ENCODE measurements around the gene ACOX3.
"Not testable (repeated sequence)": the region's sequence is repeated elsewhere in the genome, so short reads cannot be mapped to it uniquely, and the experiment has no call there.

Gene ACOX3

DNA sequence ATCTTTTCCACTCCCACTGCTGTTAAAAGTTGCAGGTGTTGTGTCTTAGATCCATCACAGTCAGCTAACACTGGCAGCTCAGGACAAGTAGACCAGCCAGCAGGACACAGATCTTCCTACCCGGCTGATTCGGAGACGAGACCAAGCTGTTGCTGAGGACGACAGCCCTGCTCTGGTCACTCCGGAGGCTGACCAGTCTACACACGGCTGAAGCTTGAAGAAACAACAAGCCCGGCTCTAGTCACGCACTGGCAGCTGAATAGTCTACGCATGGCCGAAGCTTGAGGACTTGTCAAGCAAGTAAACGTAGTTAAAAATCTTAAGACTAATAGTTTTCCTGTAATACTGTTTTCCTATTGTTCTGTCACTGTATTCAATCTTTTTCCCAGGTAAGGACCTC lies 1.8 kb downstream of the ACOX3 start:
- DNase-seq (ENCODE audit: low read depth) = no peak
- H3K4me3 ChIP-seq (ENCODE audit: low read depth, low read length) = no peak overlapping the region

DNA sequence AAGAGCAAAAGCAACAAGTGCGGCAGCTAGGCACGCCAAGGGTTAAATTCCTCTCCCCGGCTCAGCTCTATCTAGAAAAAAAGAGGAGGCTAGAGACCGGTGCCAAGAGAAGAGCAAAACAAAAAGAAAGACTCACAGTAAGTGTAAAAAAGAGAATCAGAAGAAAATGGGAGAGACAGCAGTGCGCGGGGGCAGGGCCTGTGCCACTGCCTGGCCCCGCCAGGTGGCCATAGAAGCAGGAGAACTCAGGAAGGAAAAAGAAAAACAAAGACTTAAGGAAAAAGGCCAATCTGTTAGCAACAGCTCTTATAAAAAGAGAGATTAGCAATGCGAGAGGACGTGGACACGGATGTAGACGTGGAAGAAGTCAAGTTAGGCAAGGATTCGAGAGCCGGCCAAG lies 3.2 kb downstream of the ACOX3 start:
- no peak overlapping the region for H3K4me3 ChIP-seq (ENCODE audit: low read depth, low read length)
- DNase-seq (ENCODE audit: low read depth) = no peak

DNA sequence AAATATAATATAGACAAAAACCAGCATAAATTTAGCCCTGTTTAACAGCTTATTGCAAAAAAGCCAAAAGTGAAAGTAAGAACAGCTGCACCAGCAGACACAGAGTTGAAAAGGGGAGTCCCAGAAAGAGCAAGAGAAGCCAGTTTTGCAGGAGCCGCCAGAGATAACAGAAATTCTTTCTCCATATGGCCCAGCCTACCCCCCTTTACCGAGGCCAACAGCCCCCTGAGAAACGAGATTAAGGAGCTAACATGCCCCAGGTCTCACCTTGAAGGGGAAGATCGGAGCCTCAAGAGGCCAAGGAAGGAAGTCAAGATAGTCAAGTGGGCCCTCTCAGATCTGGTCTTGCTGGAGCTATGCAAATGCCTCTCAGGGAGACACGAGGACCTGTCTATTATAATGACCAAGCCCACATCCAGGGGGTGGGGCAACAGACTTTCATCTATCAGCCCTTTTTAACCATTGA lies 4.8 kb downstream of the ACOX3 start:
- peak overlapping the region; percentile 30 for H3K4me3 ChIP-seq (ENCODE audit: low read depth, low read length)
- no peak for DNase-seq (ENCODE audit: low read depth)

- H3K4me3 ChIP-seq (ENCODE audit: low read depth, low read length) = no peak overlapping the region
- DNase-seq (ENCODE audit: low read depth) = no peak
Measured at GRCh38 chr4:8434251-8435073, 6.1 kb downstream of the ACOX3 start.

DNA sequence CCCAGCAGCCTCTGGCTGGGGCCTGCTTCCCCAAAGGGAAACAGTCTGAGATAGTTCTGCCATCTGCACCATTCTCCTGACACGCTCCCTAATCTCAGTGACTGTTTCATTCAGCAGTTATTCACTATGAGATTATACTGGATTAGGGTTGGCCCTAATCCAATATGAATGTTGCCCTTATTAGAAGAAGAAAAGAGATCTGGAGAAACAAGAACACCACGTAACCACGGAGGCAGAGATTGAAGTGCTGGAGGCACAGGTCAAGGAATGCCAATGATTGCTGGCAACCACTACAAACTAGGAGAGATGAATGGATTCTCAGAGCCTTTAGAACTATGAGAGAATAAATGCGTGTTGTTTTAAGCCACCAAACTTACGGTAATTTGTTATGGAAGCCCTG lies 7.4 kb downstream of the ACOX3 start:
- no peak overlapping the region for H3K4me3 ChIP-seq (ENCODE audit: low read depth, low read length)
- DNase-seq (ENCODE audit: low read depth) = no peak

DNA sequence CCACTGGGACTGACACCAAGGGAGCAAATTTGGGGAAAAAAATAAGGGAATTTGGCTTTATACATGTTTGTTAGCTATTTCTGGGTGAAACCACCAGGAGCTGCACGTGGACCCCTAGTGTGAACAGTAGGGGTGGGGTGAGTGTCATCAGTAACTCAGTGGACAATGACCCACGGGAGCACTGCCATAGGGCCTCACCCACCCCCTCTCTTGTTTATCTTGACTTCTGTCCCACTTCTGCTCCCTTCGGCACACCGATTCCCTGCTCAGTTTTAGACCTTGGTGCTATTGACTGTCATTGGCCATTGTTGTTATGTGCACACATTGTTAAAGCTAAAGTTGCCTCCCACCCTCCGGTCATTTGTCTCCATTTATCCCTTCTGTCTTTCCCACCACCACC lies 9.0 kb downstream of the ACOX3 start:
- no peak overlapping the region for H3K4me3 ChIP-seq (ENCODE audit: low read depth, low read length)
- DNase-seq (ENCODE audit: low read depth) = no peak

DNA sequence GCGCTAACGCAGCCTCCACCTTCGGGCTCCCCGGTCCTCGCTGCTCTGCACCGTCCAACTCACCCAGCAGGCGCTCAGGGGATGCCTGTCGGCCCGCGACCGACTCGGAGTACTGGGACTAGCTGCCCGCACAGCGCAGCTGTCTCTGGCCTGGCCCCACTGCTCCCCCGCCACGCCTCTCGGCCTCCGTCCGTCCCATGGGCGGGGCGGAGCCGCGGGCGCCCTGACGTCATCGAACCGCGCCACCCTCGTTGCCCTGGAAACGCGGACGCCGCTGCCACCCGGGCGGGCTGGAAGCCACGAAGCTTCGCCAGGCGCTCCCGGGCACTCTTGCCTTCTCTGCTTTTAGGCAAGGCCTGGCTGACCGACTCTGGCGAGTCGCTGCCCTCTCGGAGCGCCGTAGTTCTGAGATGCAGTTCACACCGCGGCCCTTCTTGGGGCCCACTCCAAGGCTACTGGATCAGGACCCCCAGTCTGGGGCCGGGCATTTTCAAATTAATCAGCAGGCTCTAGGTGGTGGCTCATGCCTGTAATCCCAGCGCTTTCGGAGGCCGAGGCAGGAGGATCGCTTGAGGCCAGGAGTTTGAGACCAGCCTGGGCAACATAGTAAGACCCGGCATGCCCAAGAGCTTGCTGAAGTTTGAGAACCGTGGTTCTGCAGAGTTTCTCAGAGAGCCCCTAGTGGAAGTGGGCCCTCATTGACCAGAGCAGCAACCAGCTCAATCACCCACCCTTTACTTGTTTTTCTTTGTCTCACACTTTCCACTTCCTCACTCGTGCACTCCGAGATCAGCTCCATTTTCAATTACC lies 12.0 kb downstream of the ACOX3 start:
- H3K4me3 ChIP-seq (ENCODE audit: low read depth, low read length) = peak overlapping the region; percentile 64
- DNase-seq (ENCODE audit: low read depth) = peak; percentile 45

DNA sequence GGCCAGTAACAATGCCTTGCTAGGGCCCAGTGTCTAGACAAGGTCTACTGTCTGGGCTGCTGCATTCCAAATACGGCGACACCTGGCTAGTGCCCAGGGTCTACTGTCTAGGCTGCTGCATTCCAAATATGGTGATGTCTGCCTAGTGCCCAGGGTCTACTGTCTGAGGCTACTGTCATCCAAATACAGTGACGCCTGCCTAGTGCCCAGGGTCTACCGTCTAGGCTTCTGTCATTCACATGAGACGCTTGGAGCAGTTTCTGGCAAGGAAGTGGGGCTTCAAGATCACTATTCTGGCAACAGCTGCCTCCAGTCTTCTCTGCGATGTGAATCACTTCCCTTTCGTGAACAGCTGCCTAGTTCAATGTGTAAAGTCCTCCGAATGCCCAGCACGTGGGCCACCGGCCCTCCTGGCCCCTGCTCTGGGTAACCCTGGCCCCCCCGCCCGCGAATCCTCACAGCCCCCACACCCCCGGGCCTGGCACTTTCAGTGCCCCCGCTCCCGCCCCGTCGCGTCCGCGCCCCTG lies 12.7 kb downstream of the ACOX3 start:
- peak; percentile 11 for DNase-seq (ENCODE audit: low read depth)
- H3K4me3 ChIP-seq (ENCODE audit: low read depth, low read length) = peak overlapping the region; percentile 64

- no peak for DNase-seq (ENCODE audit: low read depth)
- peak overlapping the region; percentile 64 for H3K4me3 ChIP-seq (ENCODE audit: low read depth, low read length)
Measured at GRCh38 chr4:8427262-8427661, 13.3 kb downstream of the ACOX3 start.

DNA sequence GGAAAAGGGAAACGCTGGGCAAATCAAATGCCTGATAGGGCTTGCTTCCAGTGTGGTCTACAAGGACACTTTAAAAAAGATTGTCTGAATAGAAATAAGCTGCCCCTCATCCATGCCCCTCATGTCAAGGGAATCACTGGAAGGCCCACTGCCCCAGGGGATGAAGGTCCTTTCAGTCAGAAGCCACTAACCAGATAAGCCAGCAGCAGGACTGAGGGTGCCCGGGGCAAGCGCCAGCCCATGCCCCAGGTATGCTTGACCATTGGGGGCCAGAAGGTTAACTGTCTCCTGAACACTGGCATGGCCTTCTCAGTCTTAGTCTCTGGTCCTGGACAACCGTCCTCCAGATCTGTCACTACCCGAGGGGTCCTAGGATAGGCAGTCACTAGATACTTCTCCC lies 17.7 kb downstream of the ACOX3 start:
- H3K4me3 ChIP-seq (ENCODE audit: low read depth, low read length) = no peak overlapping the region
- DNase-seq (ENCODE audit: low read depth) = no peak

DNA sequence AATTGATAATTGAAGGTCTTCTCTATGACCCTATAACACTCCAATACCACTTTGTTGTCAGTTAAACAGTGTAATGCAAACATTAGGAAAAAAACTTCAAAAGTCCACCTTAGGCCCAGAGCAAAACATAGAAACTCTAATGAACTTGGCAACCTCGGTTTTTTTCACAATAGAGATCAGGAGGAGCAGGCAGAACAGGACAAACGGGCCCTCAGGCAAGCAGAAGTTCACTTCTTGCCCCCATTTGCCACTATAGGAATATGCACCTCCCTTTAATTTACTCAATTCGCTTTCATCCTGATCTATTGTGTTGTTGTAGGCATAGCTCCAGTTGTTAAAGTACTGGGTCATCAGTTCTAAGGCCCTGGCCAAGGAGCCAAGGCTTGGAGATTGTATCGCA lies 18.2 kb downstream of the ACOX3 start:
- H3K4me3 ChIP-seq (ENCODE audit: low read depth, low read length) = no peak overlapping the region
- DNase-seq (ENCODE audit: low read depth) = no peak

- DNase-seq (ENCODE audit: low read depth); H3K4me3 ChIP-seq (ENCODE audit: low read depth, low read length): not testable (repeated sequence)
Measured at GRCh38 chr4:8420151-8420550, 20.4 kb downstream of the ACOX3 start.

DNA sequence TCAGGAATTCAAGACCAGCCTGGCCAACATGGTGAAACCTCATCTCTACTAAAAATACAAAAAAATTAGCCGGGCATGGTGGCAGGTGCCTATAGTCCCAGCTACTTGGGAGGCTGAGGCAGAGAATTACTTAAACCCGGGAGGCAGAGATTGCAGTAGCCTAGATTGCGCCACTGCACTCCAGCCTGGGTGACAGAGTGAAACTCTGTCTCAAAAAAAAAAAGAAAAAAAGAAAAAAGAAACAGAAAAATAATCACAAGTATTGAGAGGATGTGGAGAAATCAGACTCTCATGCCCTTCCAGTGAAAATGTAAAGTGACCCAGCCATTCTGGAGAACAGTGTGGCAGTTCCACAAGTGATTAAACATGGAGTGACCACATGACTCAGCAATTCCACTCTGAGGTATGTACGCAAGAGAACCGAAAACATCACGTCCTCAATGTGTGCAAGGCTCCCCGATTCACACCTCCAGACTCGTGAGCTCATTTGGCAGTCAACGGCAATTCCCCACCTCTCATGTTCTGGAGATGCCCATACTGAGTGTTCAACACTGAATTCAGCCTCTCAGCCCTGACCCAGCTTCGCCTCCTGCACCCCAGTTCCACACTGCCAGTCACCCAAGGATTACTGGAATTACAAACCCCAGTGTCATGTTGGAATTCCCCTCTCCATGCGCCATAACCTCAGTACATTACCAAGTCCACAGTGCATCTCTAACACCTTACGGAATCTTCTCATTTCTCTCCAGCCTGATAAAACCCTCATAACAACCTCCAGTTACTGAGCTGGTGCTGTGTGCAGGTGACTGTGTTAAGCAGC lies 21.1 kb downstream of the ACOX3 start:
- H3K4me3 ChIP-seq (ENCODE audit: low read depth, low read length) = no peak overlapping the region
- DNase-seq (ENCODE audit: low read depth) = no peak

GRCh38 chr4:8417071-8417614 lies 23.4 kb downstream of the ACOX3 start:
- no peak for DNase-seq (ENCODE audit: low read depth)

GRCh38 chr4:8414377-8414776 lies 26.1 kb downstream of the ACOX3 start:
- no peak for DNase-seq (ENCODE audit: low read depth)
- no peak overlapping the region for H3K4me3 ChIP-seq (ENCODE audit: low read depth, low read length)

More at GRCh38 chr4:8417071-8417614, 23.4 kb downstream of the ACOX3 start:
- no peak overlapping the region for H3K4me3 ChIP-seq (ENCODE audit: low read depth, low read length)

DNA sequence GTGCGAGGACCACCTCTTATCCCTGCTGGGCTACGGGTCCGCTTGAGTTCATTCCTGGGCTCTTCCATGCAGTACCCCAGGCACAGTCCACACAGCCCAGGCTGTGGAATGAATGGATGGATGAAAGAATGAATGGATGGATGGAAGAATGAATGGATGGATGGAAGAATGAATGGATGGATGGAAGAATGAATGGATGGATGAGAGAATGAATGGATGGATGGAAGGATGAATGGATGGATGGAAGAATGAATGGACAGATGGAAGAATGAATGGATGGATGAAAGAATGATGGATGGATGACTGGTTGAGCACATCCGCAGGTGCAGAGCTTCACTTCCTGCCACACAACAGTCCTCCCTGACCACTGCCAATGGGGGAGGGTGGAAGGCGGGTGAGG lies 28.2 kb downstream of the ACOX3 start:
- no peak overlapping the region for H3K4me3 ChIP-seq (ENCODE audit: low read depth, low read length)

GRCh38 chr4:8411351-8412180 lies 29.0 kb downstream of the ACOX3 start:
- no peak for DNase-seq (ENCODE audit: low read depth)
- no peak overlapping the region for H3K4me3 ChIP-seq (ENCODE audit: low read depth, low read length)

More for the DNA sequence above, 28.2 kb downstream of the ACOX3 start:
- DNase-seq (ENCODE audit: low read depth) = no peak

DNA sequence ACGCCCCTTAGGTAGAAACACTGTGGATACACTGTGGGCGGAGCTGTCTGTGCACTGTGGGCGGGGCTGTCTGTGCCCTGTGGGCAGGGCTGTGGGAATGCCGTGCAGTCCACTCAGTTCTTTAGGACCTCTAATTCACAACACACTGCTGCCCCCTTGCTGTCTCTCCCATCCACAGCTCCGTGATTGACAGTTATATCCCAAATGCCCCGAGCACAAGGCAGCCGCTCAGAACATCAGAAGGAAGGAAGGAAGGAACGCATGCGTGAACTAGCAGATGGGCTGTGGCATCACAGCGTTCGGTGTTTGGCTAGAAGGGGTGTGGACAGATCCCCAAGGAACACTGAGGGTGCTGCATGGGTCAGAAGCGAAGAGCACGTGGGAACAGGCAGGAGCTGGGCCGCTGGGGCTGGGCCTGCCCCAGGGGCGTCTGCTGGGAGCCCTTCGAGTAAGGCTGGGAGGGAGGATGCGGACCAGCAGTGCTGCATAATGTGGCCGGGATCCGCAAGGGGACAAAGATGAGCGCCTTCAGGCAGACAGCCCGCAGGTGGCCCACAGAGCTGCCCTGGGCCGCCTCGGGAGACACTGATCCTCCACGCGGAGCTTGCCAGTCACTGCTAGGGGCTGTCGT lies 29.8 kb downstream of the ACOX3 start:
- no peak overlapping the region for H3K4me3 ChIP-seq (ENCODE audit: low read depth, low read length)
- DNase-seq (ENCODE audit: low read depth) = peak; percentile 21

Data from skeletal muscle cell (primary cell).